Transverse colon (tissue), 4 donors: ENCODE results near the gene C2CD4A. TPM values are rescaled to one million over a fixed set of nuclear protein-coding genes. Genes with fewer than 3 reads are reported as not detected.

Experiments
- DNase-seq: peaks from one replicate; pipeline ENCODE4 v3.0.0-alpha.2; 2019
- H3K27ac ChIP-seq, 4 donors: fragments of 200-600 bp; sonication (generic); 2 replicates each; pipeline ENCODE4 v1.5.1; 2016 to 2018; ENCODE audit warnings: inconsistent platforms in 4 of 4
- H3K27me3 ChIP-seq: fragments of 200-600 bp; sonication (generic); 2 replicates; pipeline ENCODE4 v1.5.1; 2017; ENCODE audit warnings: inconsistent platforms
- H3K36me3 ChIP-seq, 4 donors: fragments of 200-600 bp; sonication (generic); 2 replicates each; pipeline ENCODE4 v1.5.1; 2017 to 2019; ENCODE audit warnings: inconsistent platforms in 4 of 4
- H3K4me1 ChIP-seq, 4 donors: fragments of 200-600 bp; sonication (generic); 2 replicates each; pipeline ENCODE4 v1.5.1; 2017 to 2020; ENCODE audit warnings: inconsistent platforms in 4 of 4
- H3K4me3 ChIP-seq, 4 donors: fragments of 200-600 bp; sonication (generic); 1 replicate in 1 of 4; 2 replicates in 3 of 4; pipeline versions ENCODE4 v1.5.1 to v1.6.1; 2017 to 2019; ENCODE audit warnings: inconsistent platforms in 4 of 4
- H3K9me3 ChIP-seq, 2 donors: fragments of 200-600 bp; sonication (generic); 2 replicates each; pipeline ENCODE4 v1.5.1; 2017 to 2019; ENCODE audit warnings: inconsistent platforms in 2 of 2
- CTCF ChIP-seq, 5 experiments: fragments of 200-600 bp in 3 of 5; fragments of 450-650 bp in 2 of 5; sonication (generic) in 3 of 5; IDR thresholded peaks; 1 replicate in 2 of 5; 2 replicates in 3 of 5; pipeline ENCODE4 v1.5.1; 2016 to 2017; ENCODE audit warnings: antibody characterized with exemption in 5 of 5, inconsistent platforms in 3 of 5, mild to moderate bottlenecking in 2 of 5, moderate library complexity in 1 of 5
- EP300 ChIP-seq: sonication (generic); formaldehyde crosslinking; IDR thresholded peaks from one replicate; pipeline ENCODE4 v1.6.1; 2017; ENCODE audit warnings: antibody characterized with exemption, low read depth
- POLR2A ChIP-seq: fragments of 450-650 bp; IDR thresholded peaks from one replicate; pipeline ENCODE4 v1.6.1; 2016; ENCODE audit warnings: antibody characterized with exemption, mild to moderate bottlenecking, moderate library complexity
- POLR2AphosphoS5 ChIP-seq, 3 donors: sonication (generic); formaldehyde crosslinking; IDR thresholded peaks; one replicate each; pipeline ENCODE4 v1.6.1; 2016; ENCODE audit warnings: antibody characterized with exemption in 3 of 3
- WGBS, 2 donors: methylation state at CpG; one replicate each; pipeline ENCODE4 v1.1.5; 2018; ENCODE audit warnings: low coverage in 1 of 2; 5-methylcytosine and 5-hydroxymethylcytosine counted together
- in situ Hi-C, 4 donors: fragments of 200-750 bp; cut with MboI; loops; one replicate each; pipeline versions ENCODE4 v1.15.0 to v1.15.1; 2017; ENCODE audit warnings: low sequenced_read_pairs in 3 of 4, low pct_ligation_motif_present in 1 of 4, low pct_unique_long_range_greater_than_20kb in 1 of 4
- intact Hi-C: fragments of 100-400 bp; cut with DNase I; formaldehyde crosslinking; loops from one replicate; pipeline ENCODE4 v1.15.1; 2023; ENCODE audit warnings: low total_unique reads
- total RNA-seq, 4 donors: library from RNA; depleted of rRNA; stranded (reverse); fragments of >200 nt; gene quantifications; one replicate each; pipeline ENCODE4 v1.1.0, GENCODE V29; 2016

Gene C2CD4A
- total RNA-seq, 4 donors from 2014 or later, result 0.14 to 2.8 (median 0.77) TPM

GRCh38 chr15:62094388-62094787 lies 27.6 kb downstream of the C2CD4A start:
- no peak overlapping the region for H3K27ac ChIP-seq
- H3K36me3 ChIP-seq, result no peaks in the 10 kb centered on the region
- H3K4me1 ChIP-seq, result peaks cover 0 to 7% (median 0%) of the 10 kb centered on the region in 4 donors
- DNase-seq, result no peak
- WGBS, 2 donors, result 83 to 88% methylated on average over 5 to 7 of the region's 7 CpGs
- TF ChIP-seq CTCF (IDR thresholded peaks at IDR 0.05), result no peak
- no peak for TF ChIP-seq POLR2A
- no peak for TF ChIP-seq EP300
- no peak for TF ChIP-seq POLR2AphosphoS5 (IDR thresholded peaks at IDR 0.05)
- no peaks in the 10 kb centered on the region for H3K27me3 ChIP-seq
- in situ Hi-C loops (no loop called here), intact Hi-C loops (no loop called here)
- H3K4me3 ChIP-seq, result no peak overlapping the region
- H3K9me3 ChIP-seq, result no peaks in the 10 kb centered on the region

GRCh38 chr15:62099094-62099601 lies 32.4 kb downstream of the C2CD4A start:
- Histone ChIP-seq H3K9me3 (no peaks in the 10 kb centered on the region), H3K36me3 (no peaks in the 10 kb centered on the region), H3K4me3 (no peak overlapping the region), H3K27ac (peak overlapping the region in 1 of 4 donors; percentile 68), H3K4me1 (peaks cover 0 to 8% (median 0%) of the 10 kb centered on the region in 4 donors), H3K27me3 (no peaks in the 10 kb centered on the region)
- in situ Hi-C loops, result no loop called here
- peak in 1 of 3 donors; percentile 18 for TF ChIP-seq POLR2AphosphoS5 (IDR thresholded peaks at IDR 0.05)
- TF ChIP-seq CTCF (IDR thresholded peaks at IDR 0.05), result no peak
- no peak for TF ChIP-seq POLR2A
- TF ChIP-seq EP300, result no peak
- WGBS, 2 donors, result 35 to 40% methylated on average over 6 to 7 of the region's 7 CpGs
- no peak for DNase-seq
- intact Hi-C loops, result no loop called here

- in situ Hi-C loops, result no loop called here
- intact Hi-C loops, result no loop called here
- Histone ChIP-seq H3K27ac (no peak overlapping the region), H3K27me3 (no peaks in the 10 kb centered on the region), H3K4me1 (peaks cover 0 to 16% (median 5%) of the 10 kb centered on the region in 4 donors), H3K4me3 (no peak overlapping the region), H3K36me3 (no peaks in the 10 kb centered on the region), H3K9me3 (no peaks in the 10 kb centered on the region)
- no peak for TF ChIP-seq POLR2AphosphoS5 (IDR thresholded peaks at IDR 0.05)
- TF ChIP-seq EP300, result no peak
- no peak for TF ChIP-seq POLR2A
- TF ChIP-seq CTCF (IDR thresholded peaks at IDR 0.05), result no peak
- 93 to 100% methylated on average over 7 of the region's 7 CpGs for WGBS, 2 donors
- DNase-seq, result no peak
These were observed 36.7 kb downstream of the C2CD4A start for GRCh38 chr15:62103431-62103830.

GRCh38 chr15:62104401-62104800 lies 37.6 kb downstream of the C2CD4A start:
- WGBS, 2 donors, result 50 to 88% methylated on average over 1 to 3 of the region's 3 CpGs
- no peaks in the 10 kb centered on the region for H3K27me3 ChIP-seq
- in situ Hi-C loops (no loop called here), intact Hi-C loops (no loop called here)
- no peaks in the 10 kb centered on the region for H3K9me3 ChIP-seq
- TF ChIP-seq EP300, result no peak
- no peak for TF ChIP-seq CTCF (IDR thresholded peaks at IDR 0.05)
- TF ChIP-seq POLR2A, result no peak
- no peak for TF ChIP-seq POLR2AphosphoS5 (IDR thresholded peaks at IDR 0.05)
- H3K4me3 ChIP-seq, result no peak overlapping the region
- H3K4me1 ChIP-seq, result peaks cover 0 to 10% (median 5%) of the 10 kb centered on the region in 4 donors
- H3K27ac ChIP-seq, result no peak overlapping the region
- H3K36me3 ChIP-seq, result no peaks in the 10 kb centered on the region
- DNase-seq, result no peak
